DMS 273 (cell line): Measurements from ENCODE around the gene FOXP2.

Source experiments
- DNase-seq: peaks from one replicate; lab custom pipeline; 2025; ENCODE audit not compliant: unreplicated experiment; lab: John Stamatoyannopoulos, UW

The FOXP2 gene

GRCh38 chr7:114703677-114704076, 289.1 kb downstream of the FOXP2 start:
- DNase-seq = peak; percentile 20

GRCh38 chr7:114708646-114709045, 294.0 kb downstream of the FOXP2 start:
- no peak for DNase-seq

DNA sequence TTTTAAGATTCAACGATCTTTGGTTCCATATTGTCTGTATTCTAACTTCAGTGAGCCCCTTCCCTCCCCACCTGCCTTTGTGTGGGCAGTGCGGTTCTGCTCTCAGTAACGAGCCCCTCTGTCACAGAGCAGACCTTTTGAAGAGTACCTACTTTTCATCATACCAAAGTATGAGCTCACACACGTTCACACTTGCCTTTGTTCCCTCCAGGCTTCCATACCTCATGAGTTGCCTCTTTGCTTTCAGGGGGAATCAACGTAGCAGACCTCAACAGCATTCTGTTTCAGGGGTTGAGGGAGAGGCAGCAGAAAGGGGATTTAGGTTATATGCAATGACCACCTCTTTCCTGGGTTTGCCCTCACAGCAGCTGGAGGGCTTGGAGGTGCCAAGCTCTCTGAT, 295.9 kb downstream of the FOXP2 start:
- DNase-seq = no peak

DNA sequence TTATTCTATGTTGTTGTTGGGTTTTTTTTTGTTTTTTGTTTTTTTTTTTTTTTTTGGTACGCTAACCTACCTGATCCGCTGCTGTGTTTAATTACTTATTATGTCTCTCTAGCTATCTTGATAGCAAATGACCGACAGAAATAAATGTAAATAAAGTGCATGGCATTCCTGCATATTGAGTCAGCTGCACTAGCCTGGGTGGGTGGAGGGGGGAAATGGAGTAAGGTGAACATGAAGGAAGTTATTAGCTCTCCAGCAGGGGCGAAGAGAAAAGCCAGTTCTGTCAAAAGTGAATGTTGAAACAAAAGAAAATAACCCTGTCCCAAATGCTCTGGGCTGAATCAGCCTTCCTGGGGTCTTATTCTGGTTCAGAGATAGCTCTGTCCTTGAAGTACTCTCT, 296.6 kb downstream of the FOXP2 start:
- no peak for DNase-seq

DNA sequence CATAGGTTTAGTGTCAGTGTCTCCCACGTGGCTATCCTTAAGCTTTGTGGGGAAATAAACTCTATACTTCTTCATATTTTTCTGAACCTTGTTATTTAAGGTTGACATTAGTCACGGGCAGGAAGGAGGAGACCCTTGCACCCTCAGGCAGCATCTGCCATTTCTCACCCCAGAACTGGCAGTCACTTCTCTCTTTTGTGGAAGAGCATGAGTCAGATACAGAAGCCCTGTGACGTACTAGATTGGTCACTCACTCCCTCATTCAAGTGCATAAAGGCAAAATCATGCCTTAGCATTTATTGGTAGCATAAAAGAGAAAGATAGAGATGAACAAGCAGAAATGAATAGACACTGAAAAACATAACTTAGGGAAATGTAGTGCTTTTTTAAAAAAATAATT, 301.3 kb downstream of the FOXP2 start:
- no peak for DNase-seq

DNA sequence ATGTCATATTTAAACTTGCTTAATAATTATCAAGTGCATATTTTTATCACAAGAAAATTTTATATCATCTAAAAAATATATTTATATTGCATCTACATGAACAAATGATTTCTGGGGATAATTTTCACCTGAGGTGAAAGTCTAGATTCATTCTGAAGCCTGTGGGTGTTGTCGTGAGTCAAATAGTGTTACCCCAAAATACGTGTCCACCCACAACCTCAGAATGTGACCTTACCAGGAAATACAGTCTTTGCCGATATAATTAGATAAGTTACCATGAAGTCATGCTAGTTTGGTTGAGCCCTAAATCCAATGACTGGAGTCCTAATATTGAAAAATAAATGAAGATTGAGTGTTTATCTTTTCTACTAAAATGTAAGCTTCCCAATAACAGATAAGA, 304.2 kb downstream of the FOXP2 start:
- DNase-seq = no peak

DNA sequence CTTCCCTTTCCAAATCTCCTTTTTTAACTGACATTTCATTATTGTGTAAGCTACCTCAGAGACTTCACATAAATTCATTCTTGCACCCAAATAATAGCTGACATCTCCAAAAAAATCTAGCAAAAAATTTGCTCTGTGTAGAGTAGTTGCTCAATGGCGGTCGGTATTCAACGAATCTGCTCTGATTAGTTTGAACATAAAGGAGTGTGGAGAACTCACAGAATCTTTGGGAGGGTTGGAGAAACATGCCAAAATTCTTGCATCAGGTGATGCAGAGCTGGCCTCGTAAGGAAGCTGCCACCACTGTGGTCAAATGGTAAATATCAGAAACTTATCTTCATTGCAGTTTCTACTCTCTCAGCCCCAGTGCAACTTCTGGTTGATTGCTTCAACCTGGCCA, 306.1 kb downstream of the FOXP2 start:
- no peak for DNase-seq

GRCh38 chr7:114722562-114722961, 307.9 kb downstream of the FOXP2 start:
- no peak for DNase-seq

GRCh38 chr7:114723308-114723707, 308.7 kb downstream of the FOXP2 start:
- no peak for DNase-seq

GRCh38 chr7:114740095-114740494, 325.5 kb downstream of the FOXP2 start:
- DNase-seq = no peak

DNA sequence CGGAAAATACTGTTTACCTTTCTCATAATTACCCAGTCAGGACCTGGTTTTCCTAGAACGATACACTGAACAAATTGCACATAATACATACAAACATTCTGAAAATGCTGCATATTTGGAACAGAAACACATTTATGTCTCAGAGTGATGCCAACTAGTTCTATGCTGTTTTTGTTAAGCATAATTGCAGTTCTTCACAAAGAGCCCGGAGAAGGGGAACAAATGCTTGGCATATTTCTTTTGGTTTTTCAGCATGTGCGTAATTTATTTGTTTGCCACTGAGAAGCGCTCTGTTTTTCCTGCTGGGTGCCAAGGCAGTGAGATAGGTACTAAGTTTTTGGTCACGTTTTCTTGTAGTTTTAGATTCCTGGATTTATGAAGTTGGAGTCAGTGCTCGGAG, 326.3 kb downstream of the FOXP2 start:
- DNase-seq = no peak

DNA sequence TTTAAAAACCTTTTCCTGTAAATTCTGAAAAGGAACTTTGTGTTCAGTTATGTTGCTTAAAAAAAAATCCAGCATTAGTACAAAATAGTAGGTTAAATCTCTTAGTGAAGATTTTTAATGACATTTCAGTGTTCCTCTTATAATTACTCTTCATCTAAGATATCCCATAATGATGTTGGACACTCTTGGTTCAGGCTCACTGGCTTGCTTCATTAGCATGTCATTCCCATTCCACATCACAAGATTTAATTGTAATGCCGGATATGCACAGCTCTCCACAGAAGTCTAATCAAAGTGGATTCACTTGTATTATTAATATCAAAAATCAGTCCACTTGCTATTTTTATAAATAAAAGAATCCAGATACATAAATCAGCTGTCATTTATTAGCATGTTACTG, 327.3 kb downstream of the FOXP2 start:
- DNase-seq = no peak
